Measurements from ENCODE around the gene APC2. TPM values are rescaled to one million over a fixed set of nuclear protein-coding genes. Genes with fewer than 3 reads are reported as not detected.
"Not testable (repeated sequence)": the region's sequence is repeated elsewhere in the genome, so short reads cannot be mapped to it uniquely, and the experiment has no call there.

APC2 gene
- total RNA-seq, 1 donor from 2014 or later: under 0.01 TPM

GRCh38 chr19:1418951-1419738 is 30.8 kb upstream of the APC2 start:
- DNase-seq (ENCODE audit: low read depth) (no peak), FAIRE-seq (no peak)
- no peak for TF ChIP-seq CTCF (IDR thresholded peaks at IDR 0.05; ENCODE audit: insufficient read depth, low read length, severe bottlenecking)
- Histone ChIP-seq H3K27me3 (ENCODE audit: control insufficient read depth, insufficient read depth, low read length) (no peaks in the 10 kb centered on the region), H3K36me3 (ENCODE audit: control insufficient read depth, insufficient read depth, low read length) (peaks cover 33% of the 10 kb centered on the region), H3K4me3 (ENCODE audit: low read depth, low read length) (no peak overlapping the region)

- FAIRE-seq; H3K27me3 ChIP-seq (ENCODE audit: control insufficient read depth, insufficient read depth, low read length); DNase-seq (ENCODE audit: low read depth); H3K4me3 ChIP-seq (ENCODE audit: low read depth, low read length): not testable (repeated sequence)
- H3K36me3 ChIP-seq (ENCODE audit: control insufficient read depth, insufficient read depth, low read length): peaks cover 36% of the 10 kb centered on the region
Measured at GRCh38 chr19:1420085-1420484, 29.8 kb upstream of the APC2 start.

GRCh38 chr19:1420590-1420989 is 29.3 kb upstream of the APC2 start:
- peaks cover 39% of the 10 kb centered on the region for H3K36me3 ChIP-seq (ENCODE audit: control insufficient read depth, insufficient read depth, low read length)
- FAIRE-seq (no peak), DNase-seq (ENCODE audit: low read depth) (no peak)
- TF ChIP-seq CTCF (IDR thresholded peaks at IDR 0.05; ENCODE audit: insufficient read depth, low read length, severe bottlenecking): no peak
- no peaks in the 10 kb centered on the region for H3K27me3 ChIP-seq (ENCODE audit: control insufficient read depth, insufficient read depth, low read length)
- no peak overlapping the region for H3K4me3 ChIP-seq (ENCODE audit: low read depth, low read length)

GRCh38 chr19:1421218-1421957 is 28.5 kb upstream of the APC2 start:
- H3K27me3 ChIP-seq (ENCODE audit: control insufficient read depth, insufficient read depth, low read length): no peaks in the 10 kb centered on the region
- no peak for FAIRE-seq
- H3K4me3 ChIP-seq (ENCODE audit: low read depth, low read length): no peak overlapping the region
- peaks cover 45% of the 10 kb centered on the region for H3K36me3 ChIP-seq (ENCODE audit: control insufficient read depth, insufficient read depth, low read length)
- no peak for TF ChIP-seq CTCF (IDR thresholded peaks at IDR 0.05; ENCODE audit: insufficient read depth, low read length, severe bottlenecking)
- no peak for DNase-seq (ENCODE audit: low read depth)

GRCh38 chr19:1421958-1422305 is 28.0 kb upstream of the APC2 start:
- no peaks in the 10 kb centered on the region for H3K27me3 ChIP-seq (ENCODE audit: control insufficient read depth, insufficient read depth, low read length)
- TF ChIP-seq CTCF (IDR thresholded peaks at IDR 0.05; ENCODE audit: insufficient read depth, low read length, severe bottlenecking): no peak
- H3K4me3 ChIP-seq (ENCODE audit: low read depth, low read length): no peak overlapping the region
- DNase-seq (ENCODE audit: low read depth) (no peak), FAIRE-seq (no peak)
- peaks cover 47% of the 10 kb centered on the region for H3K36me3 ChIP-seq (ENCODE audit: control insufficient read depth, insufficient read depth, low read length)

GRCh38 chr19:1422360-1422759 is 27.6 kb upstream of the APC2 start:
- no peak for FAIRE-seq
- no peak for TF ChIP-seq CTCF (IDR thresholded peaks at IDR 0.05; ENCODE audit: insufficient read depth, low read length, severe bottlenecking)

More at GRCh38 chr19:1422360-1422759, 27.6 kb upstream of the APC2 start:
- DNase-seq (ENCODE audit: low read depth): no peak
- H3K36me3 ChIP-seq (ENCODE audit: control insufficient read depth, insufficient read depth, low read length): peaks cover 48% of the 10 kb centered on the region
- no peaks in the 10 kb centered on the region for H3K27me3 ChIP-seq (ENCODE audit: control insufficient read depth, insufficient read depth, low read length)
- H3K4me3 ChIP-seq (ENCODE audit: low read depth, low read length): no peak overlapping the region

Data from bronchial epithelial cell (primary cell).